Chondrocyte (in vitro differentiated cells): ENCODE results near the gene RPS6KA3. TPM values are rescaled to one million over a fixed set of nuclear protein-coding genes. Genes with fewer than 3 reads are reported as not detected.

Experiments
- DNase-seq: peaks from one replicate; pipeline ENCODE4 v3.0.0; 2021; ENCODE audit warnings: mixed read lengths, low spot score
- H3K27ac Mint-ChIP-seq: one replicate; pipeline ENCODE4 v1.8.0; 2021; ENCODE audit warnings: mild to moderate bottlenecking, moderate library complexity, mixed read lengths; ENCODE audit not compliant: unreplicated experiment
- H3K27me3 Mint-ChIP-seq: 2 replicates; pipeline ENCODE4 v1.8.0; 2021; ENCODE audit warnings: low read depth, mixed read lengths
- H3K36me3 Mint-ChIP-seq: 2 replicates; pipeline ENCODE4 v1.8.0; 2021; ENCODE audit warnings: low read depth, mixed read lengths
- H3K4me1 Mint-ChIP-seq: 2 replicates; pipeline ENCODE4 v1.8.0; 2021; ENCODE audit warnings: low read depth, mild to moderate bottlenecking, mixed read lengths
- H3K4me3 Mint-ChIP-seq: one replicate; pipeline ENCODE4 v1.8.0; 2021; ENCODE audit warnings: mild to moderate bottlenecking, moderate library complexity, mixed read lengths; ENCODE audit not compliant: unreplicated experiment
- H3K9me3 Mint-ChIP-seq: 2 replicates; pipeline ENCODE4 v1.8.0; 2021; ENCODE audit warnings: low read depth, mixed read lengths
- CTCF ChIP-seq: fragments of 200-600 bp; sonication (generic); IDR thresholded peaks from 2 replicates; pipeline ENCODE4 v1.5.0; 2021; ENCODE audit warnings: antibody characterized with exemption, mild to moderate bottlenecking, moderate library complexity
- total RNA-seq: library from RNA; stranded (reverse); gene quantifications from 3 replicates; pipeline ENCODE4 v1.2.1, GENCODE V29; 2021

Gene RPS6KA3
- total RNA-seq, 1 donor from 2014 or later: 18.4 TPM

- no peak overlapping the region for H3K27ac Mint-ChIP-seq
- no peak for DNase-seq
- peaks cover 12% of the 10 kb centered on the region for H3K4me1 Mint-ChIP-seq
- peak overlapping the region; percentile 82 for H3K4me3 Mint-ChIP-seq
- no peaks in the 10 kb centered on the region for H3K36me3 Mint-ChIP-seq
- H3K27me3 Mint-ChIP-seq: no peaks in the 10 kb centered on the region
- TF ChIP-seq CTCF: no peak
- H3K9me3 Mint-ChIP-seq: no peaks in the 10 kb centered on the region
Measured at GRCh38 chrX:20267607-20267930, 860 bp upstream of the RPS6KA3 start.

GRCh38 chrX:20265726-20266681 is 705 bp downstream of the RPS6KA3 start:
- Mint-ChIP-seq H3K4me1 (peaks cover 12% of the 10 kb centered on the region), H3K27me3 (no peaks in the 10 kb centered on the region), H3K27ac (peak overlapping the region; percentile 95), H3K9me3 (no peaks in the 10 kb centered on the region), H3K4me3 (peak overlapping the region; percentile 87), H3K36me3 (no peaks in the 10 kb centered on the region)
- TF ChIP-seq CTCF: no peak
- DNase-seq: no peak

- Mint-ChIP-seq H3K27ac (peak overlapping the region; percentile 95), H3K9me3 (no peaks in the 10 kb centered on the region), H3K36me3 (no peaks in the 10 kb centered on the region), H3K4me1 (peaks cover 12% of the 10 kb centered on the region), H3K27me3 (no peaks in the 10 kb centered on the region), H3K4me3 (peak overlapping the region; percentile 87)
- peak; percentile 7 for TF ChIP-seq CTCF
- DNase-seq: no peak
Measured at GRCh38 chrX:20265221-20265725, 1.4 kb downstream of the RPS6KA3 start.

- Mint-ChIP-seq H3K27me3 (no peaks in the 10 kb centered on the region), H3K9me3 (no peaks in the 10 kb centered on the region), H3K4me1 (peaks cover 12% of the 10 kb centered on the region), H3K27ac (peak overlapping the region; percentile 69), H3K36me3 (no peaks in the 10 kb centered on the region), H3K4me3 (no peak overlapping the region)
- no peak for TF ChIP-seq CTCF
- no peak for DNase-seq
Measured at GRCh38 chrX:20263474-20263873, 3.2 kb downstream of the RPS6KA3 start.

GRCh38 chrX:20260885-20261284 is 5.8 kb downstream of the RPS6KA3 start:
- H3K27me3 Mint-ChIP-seq: no peaks in the 10 kb centered on the region
- H3K4me1 Mint-ChIP-seq: peaks cover 12% of the 10 kb centered on the region

More at GRCh38 chrX:20260885-20261284, 5.8 kb downstream of the RPS6KA3 start:
- no peak for TF ChIP-seq CTCF
- Mint-ChIP-seq H3K36me3 (no peaks in the 10 kb centered on the region), H3K4me3 (no peak overlapping the region), H3K27ac (no peak overlapping the region), H3K9me3 (no peaks in the 10 kb centered on the region)
- DNase-seq: no peak
